GM12878 (cell line): Measurements from ENCODE around the gene TTC4. TPM values are rescaled to one million over a fixed set of nuclear protein-coding genes. Genes with fewer than 3 reads are reported as not detected.

Source experiments
- ASH2L ChIP-seq: fragments of 300-600, 200-600 bp; sonication (generic); IDR thresholded peaks from 2 replicates; pipeline ENCODE4 v1.6.1; 2017; ENCODE audit warnings: low read depth, mild to moderate bottlenecking, borderline replicate concordance
- BHLHE40 ChIP-seq, 2 experiments: fragments of 450-650 bp in 1 of 2; IDR thresholded peaks; 2 replicates each; pipeline ENCODE4 v1.6.1; 2011 to 2017; ENCODE audit warnings: low read depth in 2 of 2, borderline replicate concordance in 1 of 2, improper control_type of control experiment in 1 of 2, low read length in 1 of 2, mild to moderate bottlenecking in 1 of 2
- CREM ChIP-seq: IDR thresholded peaks from 2 replicates; pipeline ENCODE4 v1.6.1; 2014; ENCODE audit warnings: antibody characterized with exemption, low read depth
- E4F1 ChIP-seq: fragments of 450-650 bp; IDR thresholded peaks from 2 replicates; pipeline ENCODE4 v1.6.1; 2018; ENCODE audit warnings: borderline replicate concordance, mild to moderate bottlenecking; ENCODE audit not compliant: partially characterized antibody
- GATAD2B ChIP-seq: fragments of 450-650 bp; conservative IDR thresholded peaks from 2 replicates; pipeline ENCODE4 v1.6.1; 2017; ENCODE audit warnings: low read depth, mild to moderate bottlenecking, moderate library complexity
- IKZF2 ChIP-seq, 2 experiments: fragments of 450-650 bp; IDR thresholded peaks; 2 replicates each; pipeline ENCODE4 v1.6.1; 2017; ENCODE audit warnings: mild to moderate bottlenecking in 2 of 2, moderate library complexity in 2 of 2
- IRF4 ChIP-seq: IDR thresholded peaks from 2 replicates; pipeline ENCODE4 v1.6.1; 2011; ENCODE audit warnings: low read depth, low read length
- MXI1 ChIP-seq: fragments of 150-350 bp; IDR thresholded peaks from 2 replicates; pipeline ENCODE4 v1.6.1; 2011; ENCODE audit warnings: low read depth, mild to moderate bottlenecking, inconsistent platforms, low read length, improper control_type of control experiment
- PKNOX1 ChIP-seq: fragments of 450-650 bp; IDR thresholded peaks from 2 replicates; pipeline ENCODE4 v1.6.1; 2016; ENCODE audit warnings: mild to moderate bottlenecking
- PML ChIP-seq: IDR thresholded peaks from 2 replicates; pipeline ENCODE4 v1.6.1; 2012; ENCODE audit warnings: low read length, inconsistent platforms
- POLR2A ChIP-seq: IDR thresholded peaks from 2 replicates; pipeline ENCODE4 v1.6.1; 2011; ENCODE audit warnings: low read depth, mild to moderate bottlenecking, low read length
- RFX5 ChIP-seq: IDR thresholded peaks from 2 replicates; pipeline ENCODE4 v1.6.1; 2011; ENCODE audit warnings: low read depth, low read length, improper control_type of control experiment
- SMAD1 ChIP-seq: fragments of 450-650 bp; IDR thresholded peaks from 2 replicates; pipeline ENCODE4 v1.6.1; 2018; ENCODE audit warnings: mild to moderate bottlenecking, low read depth; ENCODE audit not compliant: partially characterized antibody
- polyA plus RNA-seq, 11 experiments: library from polyadenylated mRNA; depleted of rRNA in 4 of 11; unstranded in 6 of 11; stranded (reverse) in 5 of 11; fragments of >200 nt; fragmentation: Nextera tagmentation in 4 of 11; fragmentation: Illumina TruSeq in 1 of 11; extraction: Ambion mirVana in 4 of 11; extraction: Trizol in 1 of 11; gene quantifications; 1 replicate in 1 of 11; 2 replicates in 10 of 11; pipeline versions ENCODE4 v1.2.1 to v1.2.3, GENCODE V29; 2011 to 2016; ENCODE audit warnings: inconsistent platforms in 2 of 11, missing spikeins in 2 of 11, low read depth in 1 of 11
- total RNA-seq, 4 experiments: library from RNA; depleted of rRNA in 3 of 4; stranded (reverse); fragments of >200 nt in 3 of 4; fragmentation: Illumina TruSeq in 1 of 4; extraction: Trizol in 1 of 4; gene quantifications; 2 replicates each; pipeline versions ENCODE4 v1.2.1 to v1.2.3, GENCODE V29; 2013 to 2021

Gene TTC4
- total and polyA plus RNA-seq, 10 of the 15 experiments (the other 5 are each of a cell fraction or from before 2014, with no cell fraction given) = 23.4 to 50.5 (median 36.0) TPM

GRCh38 chr1:54764133-54764921, 48.7 kb downstream of the TTC4 start, which contains the start of gene PARS2 (continued):
- TF ChIP-seq MXI1 (peak; percentile 65; the same call in 1 of the 2 replicates), GATAD2B (peak; percentile 77; the same call in 1 of the 2 replicates), E4F1 (no peak), RFX5 (0 out of 2 replicates have a peak, but pooled peaks have one; percentile 50), IKZF2 (IDR thresholded peaks at IDR 0.05) (peak in 1 of 2 experiments; percentile 21; a peak in 1 of 4 replicates), SMAD1 (no peak), PML (peak; percentile 67; the same call in 1 of the 2 replicates), BHLHE40 (IDR thresholded peaks at IDR 0.05; ENCODE audit: borderline replicate concordance in 1 of 2, low read depth in 2 of 2, low read length in 1 of 2) (peak; percentile 74 to 87; a peak in 3 of 4 replicates), CREM (0 out of 2 replicates have a peak, but pooled peaks have one; percentile 43), POLR2A (peak; percentile 93), ASH2L (no peak), PKNOX1 (peak; percentile 62), IRF4 (no peak)
